Suprapubic skin (tissue), 4 donors: ENCODE data around the gene LYPD6B. TPM values are rescaled to one million over a fixed set of nuclear protein-coding genes. Genes with fewer than 3 reads are reported as not detected.

Experiments used
- DNase-seq, 2 donors: peaks; one replicate each; pipeline ENCODE4 v3.0.0-alpha.2; 2019; ENCODE audit warnings: low spot score in 2 of 2
- H3K27ac ChIP-seq: fragments of 200-600 bp; sonication (generic); one replicate; pipeline ENCODE4 v1.5.1; 2019
- H3K27me3 ChIP-seq: fragments of 200-600 bp; sonication (generic); one replicate; pipeline ENCODE4 v1.5.1; 2019
- H3K36me3 ChIP-seq: fragments of 200-600 bp; sonication (generic); one replicate; pipeline ENCODE4 v1.5.1; 2019
- H3K4me1 ChIP-seq: fragments of 200-600 bp; sonication (generic); one replicate; pipeline ENCODE4 v1.5.1; 2019
- H3K4me3 ChIP-seq: fragments of 200-600 bp; sonication (generic); one replicate; pipeline ENCODE4 v1.5.1; 2019; ENCODE audit warnings: mild to moderate bottlenecking
- H3K9me3 ChIP-seq: fragments of 200-600 bp; sonication (generic); one replicate; pipeline ENCODE4 v1.5.1; 2019
- EP300 ChIP-seq: sonication (generic); formaldehyde crosslinking; IDR thresholded peaks from one replicate; pipeline ENCODE4 v1.6.1; 2017; ENCODE audit warnings: antibody characterized with exemption
- POLR2A ChIP-seq, 2 donors: fragments of 450-650 bp; IDR thresholded peaks; one replicate each; pipeline ENCODE4 v1.6.1; 2017; ENCODE audit warnings: antibody characterized with exemption in 2 of 2, mild to moderate bottlenecking in 2 of 2, moderate library complexity in 2 of 2
- POLR2AphosphoS5 ChIP-seq, 3 donors: sonication (generic); formaldehyde crosslinking; IDR thresholded peaks; one replicate each; pipeline ENCODE4 v1.6.1; 2017; ENCODE audit warnings: antibody characterized with exemption in 3 of 3
- WGBS: methylation state at CpG from one replicate; pipeline ENCODE4 v1.1.5; 2018; 5-methylcytosine and 5-hydroxymethylcytosine counted together
- total RNA-seq, 4 donors: library from RNA; depleted of rRNA; stranded (reverse); fragments of >200 nt; gene quantifications; one replicate each; pipeline ENCODE4 v1.1.0, GENCODE V29; 2016
- TF ChIP-seq, protein P1 (sequence below), 2 donors: fragments of 200-600 bp in 1 of 2; fragments of 450-650 bp in 1 of 2; sonication (generic) in 1 of 2; IDR thresholded peaks; one replicate each; pipeline ENCODE4 v1.5.1; 2016 to 2019; ENCODE audit warnings: antibody characterized with exemption in 2 of 2, mild to moderate bottlenecking in 1 of 2, moderate library complexity in 1 of 2

The LYPD6B gene
- total RNA-seq, 4 donors from 2014 or later: 83.7 to 129 (median 97.7) TPM

DNA sequence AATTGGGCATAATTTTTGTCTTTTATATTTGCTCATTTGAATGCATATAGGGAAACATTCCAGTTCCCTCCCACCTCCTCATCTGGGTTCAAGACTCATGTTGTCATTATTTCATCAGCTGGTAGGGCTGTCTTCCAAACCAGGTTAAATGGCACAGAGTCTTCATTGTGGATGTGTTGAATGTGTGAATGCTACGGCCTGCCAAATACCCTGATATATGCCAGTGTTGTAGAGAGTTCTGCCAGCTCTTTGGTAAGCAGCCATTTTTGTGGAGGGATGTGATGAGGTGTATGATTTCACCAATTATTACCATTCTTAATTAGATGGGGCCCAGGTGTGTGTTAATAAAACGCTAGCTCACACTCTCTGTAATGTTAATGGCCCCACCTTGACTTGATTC is 121.7 kb downstream of the LYPD6B start:
- H3K27ac ChIP-seq: no peak overlapping the region
- peaks cover 21% of the 10 kb centered on the region for H3K4me1 ChIP-seq
- no peak for DNase-seq
- no peaks in the 10 kb centered on the region for H3K36me3 ChIP-seq
- 49% methylated on average over 2 of the region's 2 CpGs for WGBS
- H3K9me3 ChIP-seq: no peaks in the 10 kb centered on the region
- H3K27me3 ChIP-seq: no peaks in the 10 kb centered on the region
- H3K4me3 ChIP-seq: no peak overlapping the region
- TF ChIP-seq POLR2A (IDR thresholded peaks at IDR 0.05) (no peak), POLR2AphosphoS5 (IDR thresholded peaks at IDR 0.05) (no peak), EP300 (no peak)
- TF ChIP-seq, protein P1, sequence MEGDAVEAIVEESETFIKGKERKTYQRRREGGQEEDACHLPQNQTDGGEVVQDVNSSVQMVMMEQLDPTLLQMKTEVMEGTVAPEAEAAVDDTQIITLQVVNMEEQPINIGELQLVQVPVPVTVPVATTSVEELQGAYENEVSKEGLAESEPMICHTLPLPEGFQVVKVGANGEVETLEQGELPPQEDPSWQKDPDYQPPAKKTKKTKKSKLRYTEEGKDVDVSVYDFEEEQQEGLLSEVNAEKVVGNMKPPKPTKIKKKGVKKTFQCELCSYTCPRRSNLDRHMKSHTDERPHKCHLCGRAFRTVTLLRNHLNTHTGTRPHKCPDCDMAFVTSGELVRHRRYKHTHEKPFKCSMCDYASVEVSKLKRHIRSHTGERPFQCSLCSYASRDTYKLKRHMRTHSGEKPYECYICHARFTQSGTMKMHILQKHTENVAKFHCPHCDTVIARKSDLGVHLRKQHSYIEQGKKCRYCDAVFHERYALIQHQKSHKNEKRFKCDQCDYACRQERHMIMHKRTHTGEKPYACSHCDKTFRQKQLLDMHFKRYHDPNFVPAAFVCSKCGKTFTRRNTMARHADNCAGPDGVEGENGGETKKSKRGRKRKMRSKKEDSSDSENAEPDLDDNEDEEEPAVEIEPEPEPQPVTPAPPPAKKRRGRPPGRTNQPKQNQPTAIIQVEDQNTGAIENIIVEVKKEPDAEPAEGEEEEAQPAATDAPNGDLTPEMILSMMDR (IDR thresholded peaks at IDR 0.05): no peak

DNA sequence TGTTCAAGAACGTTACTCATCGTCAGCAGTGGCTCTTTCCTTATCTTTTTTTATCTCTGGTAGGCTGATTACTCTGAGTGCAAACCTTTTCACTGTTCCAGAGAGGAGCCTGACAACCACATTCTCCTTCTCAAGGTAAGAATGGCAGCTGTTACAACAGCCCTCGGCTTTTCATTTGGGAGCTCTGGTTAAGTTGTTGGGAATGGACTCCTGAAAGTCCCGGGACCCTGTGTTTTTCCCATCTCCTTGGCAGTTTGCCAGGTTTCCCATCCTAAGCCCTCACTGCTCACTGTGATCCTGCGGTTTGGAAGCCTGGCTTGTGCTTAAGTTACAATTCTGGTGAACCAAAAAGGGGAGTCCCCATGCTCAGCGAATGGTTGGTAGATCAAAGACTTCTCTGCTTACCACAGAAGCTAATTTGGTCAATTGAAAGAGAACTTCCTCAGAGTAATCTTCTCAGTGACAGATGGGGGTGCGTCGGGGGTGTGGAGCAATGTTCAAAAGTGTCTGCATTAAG is 122.3 kb downstream of the LYPD6B start:
- DNase-seq: no peak
- TF ChIP-seq, protein P1 (IDR thresholded peaks at IDR 0.05): no peak
- TF ChIP-seq EP300 (no peak), POLR2A (IDR thresholded peaks at IDR 0.05) (no peak), POLR2AphosphoS5 (IDR thresholded peaks at IDR 0.05) (no peak)
- 43% methylated on average over 8 of the region's 8 CpGs for WGBS
- no peak overlapping the region for H3K4me3 ChIP-seq
- peaks cover 22% of the 10 kb centered on the region for H3K4me1 ChIP-seq
- H3K9me3 ChIP-seq: no peaks in the 10 kb centered on the region
- no peaks in the 10 kb centered on the region for H3K27me3 ChIP-seq
- no peak overlapping the region for H3K27ac ChIP-seq
- no peaks in the 10 kb centered on the region for H3K36me3 ChIP-seq

DNA sequence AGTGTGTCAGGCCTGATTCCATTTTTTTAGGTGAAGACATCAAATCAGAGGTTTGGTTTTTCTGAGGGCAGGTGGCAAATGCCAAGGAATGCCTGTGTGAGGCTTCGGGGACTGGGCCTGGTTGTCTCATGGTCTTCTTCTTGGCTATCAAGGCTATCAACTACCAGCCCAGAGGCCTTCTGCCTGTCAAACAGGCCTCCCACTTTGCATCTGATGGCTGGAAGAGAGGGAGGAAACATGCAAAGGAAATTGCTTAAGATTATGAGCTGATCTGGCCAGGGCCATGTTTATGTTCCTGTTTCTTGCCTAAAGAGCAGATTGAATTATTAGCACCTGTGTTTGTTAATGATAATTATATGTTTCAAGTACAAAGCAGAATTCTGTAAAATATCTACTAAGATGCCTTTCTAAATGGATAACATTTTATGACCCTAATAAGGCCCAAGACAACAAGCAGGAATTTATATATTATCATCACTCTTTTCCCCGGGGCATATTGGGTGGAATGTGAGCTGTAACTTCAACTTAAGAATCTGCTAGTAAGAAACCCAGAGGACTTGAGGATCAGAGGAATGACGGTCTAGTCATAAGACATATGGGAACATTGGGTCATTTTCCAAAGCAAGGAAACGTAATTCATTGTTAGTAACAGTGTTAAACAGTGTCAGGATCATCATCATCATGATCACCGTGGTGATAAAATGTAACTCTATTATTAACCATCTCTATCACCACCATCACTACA is 123.2 kb downstream of the LYPD6B start:
- Histone ChIP-seq H3K27ac (no peak overlapping the region), H3K9me3 (no peaks in the 10 kb centered on the region), H3K4me1 (peaks cover 22% of the 10 kb centered on the region), H3K36me3 (no peaks in the 10 kb centered on the region), H3K27me3 (no peaks in the 10 kb centered on the region), H3K4me3 (no peak overlapping the region)
- 58% methylated on average over 5 of the region's 5 CpGs for WGBS
- no peak for TF ChIP-seq POLR2AphosphoS5 (IDR thresholded peaks at IDR 0.05)
- no peak for TF ChIP-seq POLR2A (IDR thresholded peaks at IDR 0.05)
- TF ChIP-seq, protein P1 (IDR thresholded peaks at IDR 0.05): no peak
- TF ChIP-seq EP300: no peak
- no peak for DNase-seq

DNA sequence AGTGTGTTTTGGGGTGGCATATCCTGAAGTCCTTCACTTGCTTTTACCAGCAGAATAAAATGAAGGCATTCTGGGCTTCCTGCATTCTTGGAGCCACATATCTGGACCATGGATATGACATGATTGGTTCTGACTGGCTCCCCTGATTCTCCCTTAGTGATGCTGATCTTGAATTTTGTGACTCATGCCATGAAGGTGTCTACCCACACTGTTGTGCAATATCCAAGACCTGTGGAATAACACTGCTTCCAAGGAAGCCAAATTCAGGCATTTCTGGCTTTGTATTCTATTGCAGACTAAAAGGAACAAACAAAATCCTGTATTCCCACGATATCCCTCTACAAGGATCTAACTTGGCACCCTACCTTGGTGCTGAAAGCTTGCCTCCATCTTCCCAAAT is 125.8 kb downstream of the LYPD6B start:
- TF ChIP-seq, protein P1 (IDR thresholded peaks at IDR 0.05): no peak
- TF ChIP-seq EP300 (no peak), POLR2AphosphoS5 (IDR thresholded peaks at IDR 0.05) (no peak), POLR2A (IDR thresholded peaks at IDR 0.05) (no peak)
- Histone ChIP-seq H3K9me3 (no peaks in the 10 kb centered on the region), H3K36me3 (no peaks in the 10 kb centered on the region), H3K27ac (peak overlapping the region; percentile 33), H3K4me3 (no peak overlapping the region), H3K27me3 (no peaks in the 10 kb centered on the region), H3K4me1 (peaks cover 43% of the 10 kb centered on the region)
- DNase-seq: no peak
- WGBS: 69% methylated on average over 1 of the region's 1 CpG

DNA sequence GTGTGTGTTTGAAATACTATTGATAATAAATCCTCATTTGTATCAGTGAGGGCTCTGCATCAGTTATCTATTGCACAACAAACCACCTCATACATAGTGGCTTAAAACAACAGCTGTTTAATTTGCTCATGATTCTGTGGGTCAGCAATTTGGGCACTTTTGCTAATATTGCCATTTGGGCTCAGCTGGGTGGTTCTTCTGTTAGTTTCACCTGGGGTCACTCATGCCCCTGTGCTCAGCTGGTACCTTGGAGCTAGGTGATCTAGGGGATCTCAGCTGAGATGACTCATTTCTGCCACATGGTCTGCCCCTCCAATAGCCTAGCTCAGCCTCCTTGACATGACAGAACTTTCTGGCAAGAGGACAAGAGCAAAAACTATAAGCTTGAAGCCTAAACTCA is 126.3 kb downstream of the LYPD6B start:
- Histone ChIP-seq H3K9me3 (no peaks in the 10 kb centered on the region), H3K4me3 (no peak overlapping the region), H3K27ac (peak overlapping the region; percentile 33), H3K36me3 (no peaks in the 10 kb centered on the region), H3K4me1 (peaks cover 43% of the 10 kb centered on the region), H3K27me3 (no peaks in the 10 kb centered on the region)
- no peak for DNase-seq
- TF ChIP-seq, protein P1 (IDR thresholded peaks at IDR 0.05): no peak
- no peak for TF ChIP-seq EP300
- no peak for TF ChIP-seq POLR2AphosphoS5 (IDR thresholded peaks at IDR 0.05)
- TF ChIP-seq POLR2A (IDR thresholded peaks at IDR 0.05): no peak
